ENCODE data around the gene RPGR. TPM values are rescaled to one million over a fixed set of nuclear protein-coding genes. Genes with fewer than 3 reads are reported as not detected.

The RPGR gene
- total and polyA plus RNA-seq, 2 experiments from 2014 or later: 7.4 to 36.3 TPM

DNA sequence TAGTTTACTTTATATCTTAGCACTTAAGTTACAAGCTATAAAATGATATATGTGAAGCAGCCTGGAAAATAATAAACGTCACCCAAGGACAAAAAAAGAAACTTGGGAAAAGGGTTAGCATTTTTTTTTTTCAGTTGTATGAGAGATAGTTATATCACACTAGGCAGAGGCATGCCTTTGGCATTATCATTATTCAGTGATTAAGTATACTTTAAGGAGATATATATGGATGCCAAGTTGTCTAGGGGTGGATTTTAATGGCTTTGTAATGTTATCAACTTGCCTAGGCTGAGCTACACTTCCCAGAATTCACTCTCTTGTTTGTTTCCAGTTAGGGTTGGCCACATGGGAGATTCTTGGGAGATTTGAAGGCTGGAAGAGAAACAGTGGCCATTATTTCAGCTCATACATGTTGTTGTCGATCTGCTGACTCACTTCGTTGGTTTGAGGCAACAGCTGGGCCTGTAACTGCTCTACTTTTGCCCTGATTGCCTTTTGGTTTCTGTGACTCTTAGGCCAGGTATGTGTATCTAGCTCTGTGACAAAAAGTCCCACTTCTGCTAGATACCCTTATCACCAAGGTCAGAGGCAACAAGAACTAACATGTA lies 95.1 kb downstream of the RPGR start (continued):
- TF ChIP-seq, protein P1, sequence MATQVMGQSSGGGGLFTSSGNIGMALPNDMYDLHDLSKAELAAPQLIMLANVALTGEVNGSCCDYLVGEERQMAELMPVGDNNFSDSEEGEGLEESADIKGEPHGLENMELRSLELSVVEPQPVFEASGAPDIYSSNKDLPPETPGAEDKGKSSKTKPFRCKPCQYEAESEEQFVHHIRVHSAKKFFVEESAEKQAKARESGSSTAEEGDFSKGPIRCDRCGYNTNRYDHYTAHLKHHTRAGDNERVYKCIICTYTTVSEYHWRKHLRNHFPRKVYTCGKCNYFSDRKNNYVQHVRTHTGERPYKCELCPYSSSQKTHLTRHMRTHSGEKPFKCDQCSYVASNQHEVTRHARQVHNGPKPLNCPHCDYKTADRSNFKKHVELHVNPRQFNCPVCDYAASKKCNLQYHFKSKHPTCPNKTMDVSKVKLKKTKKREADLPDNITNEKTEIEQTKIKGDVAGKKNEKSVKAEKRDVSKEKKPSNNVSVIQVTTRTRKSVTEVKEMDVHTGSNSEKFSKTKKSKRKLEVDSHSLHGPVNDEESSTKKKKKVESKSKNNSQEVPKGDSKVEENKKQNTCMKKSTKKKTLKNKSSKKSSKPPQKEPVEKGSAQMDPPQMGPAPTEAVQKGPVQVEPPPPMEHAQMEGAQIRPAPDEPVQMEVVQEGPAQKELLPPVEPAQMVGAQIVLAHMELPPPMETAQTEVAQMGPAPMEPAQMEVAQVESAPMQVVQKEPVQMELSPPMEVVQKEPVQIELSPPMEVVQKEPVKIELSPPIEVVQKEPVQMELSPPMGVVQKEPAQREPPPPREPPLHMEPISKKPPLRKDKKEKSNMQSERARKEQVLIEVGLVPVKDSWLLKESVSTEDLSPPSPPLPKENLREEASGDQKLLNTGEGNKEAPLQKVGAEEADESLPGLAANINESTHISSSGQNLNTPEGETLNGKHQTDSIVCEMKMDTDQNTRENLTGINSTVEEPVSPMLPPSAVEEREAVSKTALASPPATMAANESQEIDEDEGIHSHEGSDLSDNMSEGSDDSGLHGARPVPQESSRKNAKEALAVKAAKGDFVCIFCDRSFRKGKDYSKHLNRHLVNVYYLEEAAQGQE (IDR thresholded peaks at IDR 0.05; ENCODE audit: unreplicated experiment): no peak

DNA sequence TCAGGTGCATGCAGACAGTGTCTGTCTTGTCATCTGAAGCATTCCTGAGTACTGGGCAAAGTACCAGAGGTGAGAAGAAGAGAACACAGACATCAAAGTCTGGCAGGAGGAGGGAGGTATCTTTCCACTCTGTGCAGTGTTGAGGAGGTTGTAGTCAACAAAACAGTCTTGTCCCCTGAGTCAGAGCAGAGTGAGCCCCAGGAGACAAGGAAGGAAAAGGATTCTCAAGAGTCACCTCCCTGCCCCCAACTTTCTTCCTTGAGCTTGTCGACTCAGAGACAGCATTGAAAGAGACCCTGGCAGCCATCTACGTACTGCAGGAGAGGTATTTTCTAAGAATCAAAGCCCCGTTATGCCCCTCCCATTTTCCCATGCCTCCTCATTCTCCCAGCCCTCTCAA lies 102.2 kb downstream of the RPGR start:
- H3K4me3 Mint-ChIP-seq: no peak overlapping the region
- peak; percentile 18; the same call in 1 of the 3 replicates for ATAC-seq
- no peak overlapping the region for H3K27ac Mint-ChIP-seq

DNA sequence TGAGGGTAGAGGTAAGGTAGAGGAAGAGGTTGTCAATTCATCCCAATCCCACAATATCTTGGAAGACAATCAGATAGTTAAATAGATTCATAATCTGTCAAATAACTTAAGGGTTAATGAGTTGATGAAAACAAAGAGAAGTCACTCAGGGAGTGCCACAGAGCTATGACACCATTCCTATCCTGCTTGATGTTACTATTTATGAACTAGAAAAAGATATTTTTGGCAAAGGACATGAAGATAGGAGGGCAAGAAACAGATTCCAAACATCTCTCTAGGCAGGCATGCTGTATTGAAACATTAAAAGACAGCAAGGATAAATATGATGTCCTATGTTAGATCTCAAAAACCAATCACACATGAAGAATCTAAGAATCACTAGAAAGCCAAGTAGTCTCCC lies 103.1 kb downstream of the RPGR start:
- DNase-seq (ENCODE audit: low spot score): no peak
- H3F3A ChIP-seq (replicated peaks; ENCODE audit: low read depth): no peaks in the 10 kb centered on the region
- Mint-ChIP-seq H3K27me3 (ENCODE audit: insufficient read depth, low read depth, poor library complexity) (peaks cover 12% of the 10 kb centered on the region), H3K4me3 (no peak overlapping the region), H3K27ac (no peak overlapping the region), H3K36me3 (ENCODE audit: low read depth) (no peaks in the 10 kb centered on the region), H3K4me1 (peaks cover 14% of the 10 kb centered on the region; the same call in 2 of the 3 replicates), H3K9me3 (no peaks in the 10 kb centered on the region)
- no peaks in the 10 kb centered on the region for H4K20me1 ChIP-seq (replicated peaks; ENCODE audit: insufficient read depth)
- H3K36me3 ChIP-seq (ENCODE audit: insufficient read depth): no peaks in the 10 kb centered on the region
- H3K79me2 ChIP-seq (replicated peaks; ENCODE audit: insufficient read depth): no peaks in the 10 kb centered on the region
- H3K4me2 ChIP-seq: no peak overlapping the region
- H3K27me3 ChIP-seq (ENCODE audit: insufficient read depth): peaks cover 24% of the 10 kb centered on the region
- no peak overlapping the region for H3K27ac ChIP-seq (ENCODE audit: low read depth)
- H3K9me2 ChIP-seq (ENCODE audit: insufficient read depth): no peaks in the 10 kb centered on the region
- H3K4me3 ChIP-seq: no peak overlapping the region
- peaks cover 4% of the 10 kb centered on the region for H3K4me1 ChIP-seq (ENCODE audit: insufficient read depth)
- H2AFZ ChIP-seq: no peak overlapping the region
- no peak for ATAC-seq
- TF ChIP-seq POLR2AphosphoS5 (IDR thresholded peaks at IDR 0.05; ENCODE audit: low read depth) (no peak), CREB1 (CRISPR knock-in tag; IDR thresholded peaks at IDR 0.05; ENCODE audit: low read depth) (no peak), ZNF114 (CRISPR knock-in tag; IDR thresholded peaks at IDR 0.05) (no peak), EZH2phosphoT487 (IDR thresholded peaks at IDR 0.05; ENCODE audit: unreplicated experiment) (no peak)
- TF ChIP-seq, protein P2, sequence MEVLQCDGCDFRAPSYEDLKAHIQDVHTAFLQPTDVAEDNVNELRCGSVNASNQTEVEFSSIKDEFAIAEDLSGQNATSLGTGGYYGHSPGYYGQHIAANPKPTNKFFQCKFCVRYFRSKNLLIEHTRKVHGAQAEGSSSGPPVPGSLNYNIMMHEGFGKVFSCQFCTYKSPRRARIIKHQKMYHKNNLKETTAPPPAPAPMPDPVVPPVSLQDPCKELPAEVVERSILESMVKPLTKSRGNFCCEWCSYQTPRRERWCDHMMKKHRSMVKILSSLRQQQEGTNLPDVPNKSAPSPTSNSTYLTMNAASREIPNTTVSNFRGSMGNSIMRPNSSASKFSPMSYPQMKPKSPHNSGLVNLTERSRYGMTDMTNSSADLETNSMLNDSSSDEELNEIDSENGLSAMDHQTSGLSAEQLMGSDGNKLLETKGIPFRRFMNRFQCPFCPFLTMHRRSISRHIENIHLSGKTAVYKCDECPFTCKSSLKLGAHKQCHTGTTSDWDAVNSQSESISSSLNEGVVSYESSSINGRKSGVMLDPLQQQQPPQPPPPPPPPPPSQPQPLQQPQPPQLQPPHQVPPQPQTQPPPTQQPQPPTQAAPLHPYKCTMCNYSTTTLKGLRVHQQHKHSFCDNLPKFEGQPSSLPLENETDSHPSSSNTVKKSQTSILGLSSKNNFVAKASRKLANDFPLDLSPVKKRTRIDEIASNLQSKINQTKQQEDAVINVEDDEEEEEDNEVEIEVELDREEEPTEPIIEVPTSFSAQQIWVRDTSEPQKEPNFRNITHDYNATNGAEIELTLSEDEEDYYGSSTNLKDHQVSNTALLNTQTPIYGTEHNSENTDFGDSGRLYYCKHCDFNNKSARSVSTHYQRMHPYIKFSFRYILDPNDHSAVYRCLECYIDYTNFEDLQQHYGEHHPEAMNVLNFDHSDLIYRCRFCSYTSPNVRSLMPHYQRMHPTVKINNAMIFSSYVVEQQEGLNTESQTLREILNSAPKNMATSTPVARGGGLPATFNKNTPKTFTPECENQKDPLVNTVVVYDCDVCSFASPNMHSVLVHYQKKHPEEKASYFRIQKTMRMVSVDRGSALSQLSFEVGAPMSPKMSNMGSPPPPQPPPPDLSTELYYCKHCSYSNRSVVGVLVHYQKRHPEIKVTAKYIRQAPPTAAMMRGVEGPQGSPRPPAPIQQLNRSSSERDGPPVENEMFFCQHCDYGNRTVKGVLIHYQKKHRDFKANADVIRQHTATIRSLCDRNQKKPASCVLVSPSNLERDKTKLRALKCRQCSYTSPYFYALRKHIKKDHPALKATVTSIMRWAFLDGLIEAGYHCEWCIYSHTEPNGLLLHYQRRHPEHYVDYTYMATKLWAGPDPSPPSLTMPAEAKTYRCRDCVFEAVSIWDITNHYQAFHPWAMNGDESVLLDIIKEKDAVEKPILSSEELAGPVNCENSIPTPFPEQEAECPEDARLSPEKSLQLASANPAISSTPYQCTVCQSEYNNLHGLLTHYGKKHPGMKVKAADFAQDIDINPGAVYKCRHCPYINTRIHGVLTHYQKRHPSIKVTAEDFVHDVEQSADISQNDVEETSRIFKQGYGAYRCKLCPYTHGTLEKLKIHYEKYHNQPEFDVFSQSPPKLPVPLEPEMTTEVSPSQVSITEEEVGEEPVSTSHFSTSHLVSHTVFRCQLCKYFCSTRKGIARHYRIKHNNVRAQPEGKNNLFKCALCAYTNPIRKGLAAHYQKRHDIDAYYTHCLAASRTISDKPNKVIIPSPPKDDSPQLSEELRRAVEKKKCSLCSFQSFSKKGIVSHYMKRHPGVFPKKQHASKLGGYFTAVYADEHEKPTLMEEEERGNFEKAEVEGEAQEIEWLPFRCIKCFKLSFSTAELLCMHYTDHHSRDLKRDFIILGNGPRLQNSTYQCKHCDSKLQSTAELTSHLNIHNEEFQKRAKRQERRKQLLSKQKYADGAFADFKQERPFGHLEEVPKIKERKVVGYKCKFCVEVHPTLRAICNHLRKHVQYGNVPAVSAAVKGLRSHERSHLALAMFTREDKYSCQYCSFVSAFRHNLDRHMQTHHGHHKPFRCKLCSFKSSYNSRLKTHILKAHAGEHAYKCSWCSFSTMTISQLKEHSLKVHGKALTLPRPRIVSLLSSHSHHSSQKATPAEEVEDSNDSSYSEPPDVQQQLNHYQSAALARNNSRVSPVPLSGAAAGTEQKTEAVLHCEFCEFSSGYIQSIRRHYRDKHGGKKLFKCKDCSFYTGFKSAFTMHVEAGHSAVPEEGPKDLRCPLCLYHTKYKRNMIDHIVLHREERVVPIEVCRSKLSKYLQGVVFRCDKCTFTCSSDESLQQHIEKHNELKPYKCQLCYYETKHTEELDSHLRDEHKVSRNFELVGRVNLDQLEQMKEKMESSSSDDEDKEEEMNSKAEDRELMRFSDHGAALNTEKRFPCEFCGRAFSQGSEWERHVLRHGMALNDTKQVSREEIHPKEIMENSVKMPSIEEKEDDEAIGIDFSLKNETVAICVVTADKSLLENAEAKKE (CRISPR knock-in tag; IDR thresholded peaks at IDR 0.05): no peak

More for the DNA sequence above, 102.2 kb downstream of the RPGR start:
- Histone ChIP-seq H3K27ac (ENCODE audit: low read depth) (no peak overlapping the region), H3K4me2 (no peak overlapping the region), H3K9me2 (ENCODE audit: insufficient read depth) (no peaks in the 10 kb centered on the region), H3K27me3 (ENCODE audit: insufficient read depth) (peaks cover 23% of the 10 kb centered on the region), H3F3A (replicated peaks; ENCODE audit: low read depth) (no peaks in the 10 kb centered on the region), H3K4me3 (no peak overlapping the region), H2AFZ (peak overlapping the region; percentile 79; the same call in 1 of the 2 replicates), H3K4me1 (ENCODE audit: insufficient read depth) (peaks cover 4% of the 10 kb centered on the region), H4K20me1 (replicated peaks; ENCODE audit: insufficient read depth) (no peaks in the 10 kb centered on the region), H3K36me3 (ENCODE audit: insufficient read depth) (no peaks in the 10 kb centered on the region), H3K79me2 (replicated peaks; ENCODE audit: insufficient read depth) (no peaks in the 10 kb centered on the region)
- no peaks in the 10 kb centered on the region for H3K9me3 Mint-ChIP-seq
- peak; percentile 56 for DNase-seq (ENCODE audit: low spot score)
- H3K4me1 Mint-ChIP-seq: peaks cover 10% of the 10 kb centered on the region; the same call in 2 of the 3 replicates
- peaks cover 12% of the 10 kb centered on the region for H3K27me3 Mint-ChIP-seq (ENCODE audit: insufficient read depth, low read depth, poor library complexity)
- TF ChIP-seq NANOG (IDR thresholded peaks at IDR 0.05; ENCODE audit: borderline replicate concordance): no peak
- no peaks in the 10 kb centered on the region for H3K36me3 Mint-ChIP-seq (ENCODE audit: low read depth)
